B cell (primary cell): ENCODE results near the gene APCDD1L.

ENCODE experiments used
- EZH2 ChIP-seq: IDR thresholded peaks from 2 replicates; pipeline ENCODE4 v1.6.1; 2012; ENCODE audit warnings: borderline replicate concordance, low read depth, mild to moderate bottlenecking, moderate library complexity, low read length; ENCODE audit not compliant: insufficient read depth, poor library complexity, severe bottlenecking
- TF ChIP-seq, protein P1 (sequence below): fragments of 200-600 bp; IDR thresholded peaks from one replicate; pipeline ENCODE4 v1.8.0; 2022; ENCODE audit warnings: antibody characterized with exemption, mild to moderate bottlenecking

DNA sequence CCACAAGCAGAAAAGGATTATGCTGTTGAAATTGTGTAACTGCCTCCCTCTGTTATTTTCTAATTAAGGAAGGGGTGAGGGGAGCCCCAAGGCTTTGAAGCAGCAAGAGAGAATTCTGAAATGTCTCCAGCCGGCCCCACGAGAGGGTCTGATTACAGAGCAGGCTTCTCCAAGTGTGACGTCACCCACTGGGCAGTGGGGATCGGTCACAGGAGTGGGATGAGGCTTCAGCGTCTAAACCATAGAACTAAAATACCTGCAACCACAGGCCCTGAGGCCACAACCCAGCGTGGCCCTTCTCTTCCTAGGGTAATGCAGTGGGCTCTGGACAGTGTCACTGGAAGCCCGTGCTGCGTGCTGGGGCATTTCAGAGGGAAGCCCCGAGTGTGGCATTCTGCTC is 38.6 kb upstream of the APCDD1L start:
- TF ChIP-seq, protein P1, sequence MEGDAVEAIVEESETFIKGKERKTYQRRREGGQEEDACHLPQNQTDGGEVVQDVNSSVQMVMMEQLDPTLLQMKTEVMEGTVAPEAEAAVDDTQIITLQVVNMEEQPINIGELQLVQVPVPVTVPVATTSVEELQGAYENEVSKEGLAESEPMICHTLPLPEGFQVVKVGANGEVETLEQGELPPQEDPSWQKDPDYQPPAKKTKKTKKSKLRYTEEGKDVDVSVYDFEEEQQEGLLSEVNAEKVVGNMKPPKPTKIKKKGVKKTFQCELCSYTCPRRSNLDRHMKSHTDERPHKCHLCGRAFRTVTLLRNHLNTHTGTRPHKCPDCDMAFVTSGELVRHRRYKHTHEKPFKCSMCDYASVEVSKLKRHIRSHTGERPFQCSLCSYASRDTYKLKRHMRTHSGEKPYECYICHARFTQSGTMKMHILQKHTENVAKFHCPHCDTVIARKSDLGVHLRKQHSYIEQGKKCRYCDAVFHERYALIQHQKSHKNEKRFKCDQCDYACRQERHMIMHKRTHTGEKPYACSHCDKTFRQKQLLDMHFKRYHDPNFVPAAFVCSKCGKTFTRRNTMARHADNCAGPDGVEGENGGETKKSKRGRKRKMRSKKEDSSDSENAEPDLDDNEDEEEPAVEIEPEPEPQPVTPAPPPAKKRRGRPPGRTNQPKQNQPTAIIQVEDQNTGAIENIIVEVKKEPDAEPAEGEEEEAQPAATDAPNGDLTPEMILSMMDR, result no peak
- TF ChIP-seq EZH2, result no peak
